Stimulated activated CD8-positive, alpha-beta memory T cell treated with anti-CD3 and anti-CD28 coated beads, Interleukin-15, amount 100 ng/mL, for 24 hours (primary cell): ENCODE measurements around the gene FOXB1.

ENCODE experiments used
- DNase-seq: peaks from one replicate; pipeline ENCODE4 v3.0.0-alpha.2; 2020; ENCODE audit warnings: low read depth

Gene FOXB1

GRCh38 chr15:59998950-59999611, 5.0 kb upstream of the FOXB1 start:
- no peak for DNase-seq

GRCh38 chr15:59999612-60000112, 4.4 kb upstream of the FOXB1 start:
- no peak for DNase-seq

GRCh38 chr15:60000113-60000823, 3.8 kb upstream of the FOXB1 start:
- no peak for DNase-seq

GRCh38 chr15:60000824-60001609, 3.1 kb upstream of the FOXB1 start:
- DNase-seq, result no peak

GRCh38 chr15:60001610-60002527, 2.2 kb upstream of the FOXB1 start:
- DNase-seq, result no peak

- no peak for DNase-seq
Measured at GRCh38 chr15:60002528-60003218, 1.4 kb upstream of the FOXB1 start.

GRCh38 chr15:60003243-60004008, 685 bp upstream of the FOXB1 start:
- no peak for DNase-seq

- DNase-seq, result no peak
Measured at GRCh38 chr15:60004846-60005351, 788 bp downstream of the FOXB1 start.

- DNase-seq, result no peak
Measured at GRCh38 chr15:60005352-60006202, 1.5 kb downstream of the FOXB1 start.

- DNase-seq, result no peak
Measured at GRCh38 chr15:60006203-60006862, 2.2 kb downstream of the FOXB1 start.

GRCh38 chr15:60006873-60007272, 2.8 kb downstream of the FOXB1 start:
- DNase-seq, result no peak

GRCh38 chr15:60009124-60009960, 5.2 kb downstream of the FOXB1 start:
- DNase-seq, result no peak

GRCh38 chr15:60009980-60010732, 6.0 kb downstream of the FOXB1 start:
- DNase-seq, result no peak

- no peak for DNase-seq
Measured at GRCh38 chr15:60010858-60011257, 6.7 kb downstream of the FOXB1 start.

- no peak for DNase-seq
Measured at GRCh38 chr15:60012695-60013094, 8.6 kb downstream of the FOXB1 start.

GRCh38 chr15:60017538-60018520, 13.7 kb downstream of the FOXB1 start:
- DNase-seq, result no peak
